ENCODE data around the gene MAMLD1. TPM values are rescaled to one million over a fixed set of nuclear protein-coding genes. Genes with fewer than 3 reads are reported as not detected.

Gene MAMLD1
- total and polyA plus RNA-seq, 2 of the 8 experiments (the other 6 are each of a cell fraction or from before 2014, with no cell fraction given): 0.09 to 0.26 TPM

- TF ChIP-seq, protein P1, sequence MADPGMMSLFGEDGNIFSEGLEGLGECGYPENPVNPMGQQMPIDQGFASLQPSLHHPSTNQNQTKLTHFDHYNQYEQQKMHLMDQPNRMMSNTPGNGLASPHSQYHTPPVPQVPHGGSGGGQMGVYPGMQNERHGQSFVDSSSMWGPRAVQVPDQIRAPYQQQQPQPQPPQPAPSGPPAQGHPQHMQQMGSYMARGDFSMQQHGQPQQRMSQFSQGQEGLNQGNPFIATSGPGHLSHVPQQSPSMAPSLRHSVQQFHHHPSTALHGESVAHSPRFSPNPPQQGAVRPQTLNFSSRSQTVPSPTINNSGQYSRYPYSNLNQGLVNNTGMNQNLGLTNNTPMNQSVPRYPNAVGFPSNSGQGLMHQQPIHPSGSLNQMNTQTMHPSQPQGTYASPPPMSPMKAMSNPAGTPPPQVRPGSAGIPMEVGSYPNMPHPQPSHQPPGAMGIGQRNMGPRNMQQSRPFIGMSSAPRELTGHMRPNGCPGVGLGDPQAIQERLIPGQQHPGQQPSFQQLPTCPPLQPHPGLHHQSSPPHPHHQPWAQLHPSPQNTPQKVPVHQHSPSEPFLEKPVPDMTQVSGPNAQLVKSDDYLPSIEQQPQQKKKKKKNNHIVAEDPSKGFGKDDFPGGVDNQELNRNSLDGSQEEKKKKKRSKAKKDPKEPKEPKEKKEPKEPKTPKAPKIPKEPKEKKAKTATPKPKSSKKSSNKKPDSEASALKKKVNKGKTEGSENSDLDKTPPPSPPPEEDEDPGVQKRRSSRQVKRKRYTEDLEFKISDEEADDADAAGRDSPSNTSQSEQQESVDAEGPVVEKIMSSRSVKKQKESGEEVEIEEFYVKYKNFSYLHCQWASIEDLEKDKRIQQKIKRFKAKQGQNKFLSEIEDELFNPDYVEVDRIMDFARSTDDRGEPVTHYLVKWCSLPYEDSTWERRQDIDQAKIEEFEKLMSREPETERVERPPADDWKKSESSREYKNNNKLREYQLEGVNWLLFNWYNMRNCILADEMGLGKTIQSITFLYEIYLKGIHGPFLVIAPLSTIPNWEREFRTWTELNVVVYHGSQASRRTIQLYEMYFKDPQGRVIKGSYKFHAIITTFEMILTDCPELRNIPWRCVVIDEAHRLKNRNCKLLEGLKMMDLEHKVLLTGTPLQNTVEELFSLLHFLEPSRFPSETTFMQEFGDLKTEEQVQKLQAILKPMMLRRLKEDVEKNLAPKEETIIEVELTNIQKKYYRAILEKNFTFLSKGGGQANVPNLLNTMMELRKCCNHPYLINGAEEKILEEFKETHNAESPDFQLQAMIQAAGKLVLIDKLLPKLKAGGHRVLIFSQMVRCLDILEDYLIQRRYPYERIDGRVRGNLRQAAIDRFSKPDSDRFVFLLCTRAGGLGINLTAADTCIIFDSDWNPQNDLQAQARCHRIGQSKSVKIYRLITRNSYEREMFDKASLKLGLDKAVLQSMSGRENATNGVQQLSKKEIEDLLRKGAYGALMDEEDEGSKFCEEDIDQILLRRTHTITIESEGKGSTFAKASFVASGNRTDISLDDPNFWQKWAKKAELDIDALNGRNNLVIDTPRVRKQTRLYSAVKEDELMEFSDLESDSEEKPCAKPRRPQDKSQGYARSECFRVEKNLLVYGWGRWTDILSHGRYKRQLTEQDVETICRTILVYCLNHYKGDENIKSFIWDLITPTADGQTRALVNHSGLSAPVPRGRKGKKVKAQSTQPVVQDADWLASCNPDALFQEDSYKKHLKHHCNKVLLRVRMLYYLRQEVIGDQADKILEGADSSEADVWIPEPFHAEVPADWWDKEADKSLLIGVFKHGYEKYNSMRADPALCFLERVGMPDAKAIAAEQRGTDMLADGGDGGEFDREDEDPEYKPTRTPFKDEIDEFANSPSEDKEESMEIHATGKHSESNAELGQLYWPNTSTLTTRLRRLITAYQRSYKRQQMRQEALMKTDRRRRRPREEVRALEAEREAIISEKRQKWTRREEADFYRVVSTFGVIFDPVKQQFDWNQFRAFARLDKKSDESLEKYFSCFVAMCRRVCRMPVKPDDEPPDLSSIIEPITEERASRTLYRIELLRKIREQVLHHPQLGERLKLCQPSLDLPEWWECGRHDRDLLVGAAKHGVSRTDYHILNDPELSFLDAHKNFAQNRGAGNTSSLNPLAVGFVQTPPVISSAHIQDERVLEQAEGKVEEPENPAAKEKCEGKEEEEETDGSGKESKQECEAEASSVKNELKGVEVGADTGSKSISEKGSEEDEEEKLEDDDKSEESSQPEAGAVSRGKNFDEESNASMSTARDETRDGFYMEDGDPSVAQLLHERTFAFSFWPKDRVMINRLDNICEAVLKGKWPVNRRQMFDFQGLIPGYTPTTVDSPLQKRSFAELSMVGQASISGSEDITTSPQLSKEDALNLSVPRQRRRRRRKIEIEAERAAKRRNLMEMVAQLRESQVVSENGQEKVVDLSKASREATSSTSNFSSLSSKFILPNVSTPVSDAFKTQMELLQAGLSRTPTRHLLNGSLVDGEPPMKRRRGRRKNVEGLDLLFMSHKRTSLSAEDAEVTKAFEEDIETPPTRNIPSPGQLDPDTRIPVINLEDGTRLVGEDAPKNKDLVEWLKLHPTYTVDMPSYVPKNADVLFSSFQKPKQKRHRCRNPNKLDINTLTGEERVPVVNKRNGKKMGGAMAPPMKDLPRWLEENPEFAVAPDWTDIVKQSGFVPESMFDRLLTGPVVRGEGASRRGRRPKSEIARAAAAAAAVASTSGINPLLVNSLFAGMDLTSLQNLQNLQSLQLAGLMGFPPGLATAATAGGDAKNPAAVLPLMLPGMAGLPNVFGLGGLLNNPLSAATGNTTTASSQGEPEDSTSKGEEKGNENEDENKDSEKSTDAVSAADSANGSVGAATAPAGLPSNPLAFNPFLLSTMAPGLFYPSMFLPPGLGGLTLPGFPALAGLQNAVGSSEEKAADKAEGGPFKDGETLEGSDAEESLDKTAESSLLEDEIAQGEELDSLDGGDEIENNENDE (IDR thresholded peaks at IDR 0.05; ENCODE audit: insufficient replicate concordance, low read length): no peak
- TF ChIP-seq TEAD4 (IDR thresholded peaks at IDR 0.05; ENCODE audit: low read depth, low read length): no peak
- peak; percentile 60 to 69 for TF ChIP-seq RAD21 (IDR thresholded peaks at IDR 0.05 in 1 of 2, conservative IDR thresholded peaks at IDR 0.05 in 1 of 2; ENCODE audit: low read depth in 2 of 2, low read length in 2 of 2)
- no peak for TF ChIP-seq KDM4A (IDR thresholded peaks at IDR 0.05; ENCODE audit: low read depth, low read length, severe bottlenecking)
Observed at GRCh38 chrX:150486011-150486410, 122.9 kb downstream of the MAMLD1 start (continued).
